Prostate gland (tissue), 2 donors: ENCODE measurements around the gene ADGRL3. TPM values are rescaled to one million over a fixed set of nuclear protein-coding genes. Genes with fewer than 3 reads are reported as not detected.
"Not testable (repeated sequence)": the region's sequence is repeated elsewhere in the genome, so short reads cannot be mapped to it uniquely, and the experiment has no call there.

Experiments used
- DNase-seq: peaks from one replicate; pipeline ENCODE4 v3.0.0-alpha.2; 2019; ENCODE audit warnings: low spot score
- H3K27ac ChIP-seq, 2 donors: fragments of 200-600 bp; sonication (generic); 2 replicates each; pipeline ENCODE4 v1.5.1; 2017 to 2019
- H3K27me3 ChIP-seq: fragments of 200-600 bp; sonication (generic); replicated peaks from 2 replicates; pipeline ENCODE4 v1.5.1; 2019; ENCODE audit not compliant: insufficient read depth
- H3K36me3 ChIP-seq, 2 donors: fragments of 200-600 bp; sonication (generic); 1 replicate in 1 of 2; 2 replicates in 1 of 2; pipeline versions ENCODE4 v1.5.1 to v1.8.1; 2017 to 2019
- H3K4me1 ChIP-seq: fragments of 200-600 bp; sonication (generic); replicated peaks from 2 replicates; pipeline ENCODE4 v1.5.1; 2019
- H3K4me3 ChIP-seq, 2 donors: fragments of 200-600 bp; sonication (generic); 2 replicates each; pipeline ENCODE4 v1.5.1; 2017 to 2019
- H3K9me3 ChIP-seq: fragments of 200-600 bp; sonication (generic); 2 replicates; pipeline ENCODE4 v1.5.1; 2017
- CTCF ChIP-seq, 4 experiments: fragments of 200-600 bp in 2 of 4; fragments of 450-650 bp in 2 of 4; sonication (generic) in 2 of 4; IDR thresholded peaks; 1 replicate in 3 of 4; 2 replicates in 1 of 4; pipeline ENCODE4 v1.5.1; 2016 to 2019; ENCODE audit warnings: antibody characterized with exemption in 4 of 4, mild to moderate bottlenecking in 2 of 4, moderate library complexity in 2 of 4
- POLR2A ChIP-seq: fragments of 450-650 bp; IDR thresholded peaks from one replicate; pipeline ENCODE4 v1.6.1; 2016; ENCODE audit warnings: antibody characterized with exemption, mild to moderate bottlenecking
- POLR2AphosphoS5 ChIP-seq: sonication (generic); formaldehyde crosslinking; IDR thresholded peaks from one replicate; pipeline ENCODE4 v1.6.1; 2017; ENCODE audit warnings: antibody characterized with exemption
- WGBS: methylation state at CpG from one replicate; pipeline ENCODE4 v1.1.5; 2018; 5-methylcytosine and 5-hydroxymethylcytosine counted together
- intact Hi-C: fragments of 100-400 bp; cut with DNase I; formaldehyde crosslinking; loops from one replicate; pipeline ENCODE4 v1.14.2; 2022
- total RNA-seq, 2 donors: library from RNA; depleted of rRNA; stranded (reverse); fragments of >200 nt; gene quantifications; one replicate each; pipeline ENCODE4 v1.1.0, GENCODE V29; 2016

Gene ADGRL3
- total RNA-seq, 2 donors from 2014 or later = 1.7 to 23.5 TPM

- H3K27ac ChIP-seq = no peak overlapping the region
- 79% methylated on average over 3 of the region's 3 CpGs for WGBS
- intact Hi-C loops = no loop called here
Observed at GRCh38 chr4:61376301-61376700, 176.2 kb downstream of the ADGRL3 start.

GRCh38 chr4:61379406-61379805, 179.3 kb downstream of the ADGRL3 start:
- DNase-seq = no peak
- intact Hi-C loops = no loop called here
- no peaks in the 10 kb centered on the region for H3K9me3 ChIP-seq
- no peaks in the 10 kb centered on the region for H3K36me3 ChIP-seq
- H3K27ac ChIP-seq = no peak overlapping the region
- TF ChIP-seq POLR2AphosphoS5 (no peak), CTCF (IDR thresholded peaks at IDR 0.05) (no peak), POLR2A (no peak)
- H3K27me3 ChIP-seq = no peaks in the 10 kb centered on the region
- no peak overlapping the region for H3K4me3 ChIP-seq
- H3K4me1 ChIP-seq = no peaks in the 10 kb centered on the region
- 38% methylated on average over 1 of the region's 1 CpG for WGBS

More at GRCh38 chr4:61376301-61376700, 176.2 kb downstream of the ADGRL3 start:
- Histone ChIP-seq H3K4me1 (no peaks in the 10 kb centered on the region), H3K27me3 (no peaks in the 10 kb centered on the region), H3K9me3 (no peaks in the 10 kb centered on the region), H3K36me3 (no peaks in the 10 kb centered on the region), H3K4me3 (no peak overlapping the region)
- no peak for DNase-seq
- TF ChIP-seq CTCF (IDR thresholded peaks at IDR 0.05) (no peak), POLR2AphosphoS5 (no peak), POLR2A (no peak)

- Histone ChIP-seq H3K9me3 (no peaks in the 10 kb centered on the region), H3K36me3 (no peaks in the 10 kb centered on the region), H3K4me1 (no peaks in the 10 kb centered on the region), H3K27ac (no peak overlapping the region), H3K27me3 (no peaks in the 10 kb centered on the region), H3K4me3 (no peak overlapping the region)
- no peak for DNase-seq
- 79% methylated on average over 2 of the region's 2 CpGs for WGBS
- intact Hi-C loops = no loop called here
- TF ChIP-seq POLR2A (no peak), CTCF (IDR thresholded peaks at IDR 0.05) (no peak), POLR2AphosphoS5 (no peak)
Observed at GRCh38 chr4:61380865-61381264, 180.7 kb downstream of the ADGRL3 start.

GRCh38 chr4:61385256-61385655, 185.1 kb downstream of the ADGRL3 start:
- Histone ChIP-seq H3K9me3 (no peaks in the 10 kb centered on the region), H3K4me1 (no peaks in the 10 kb centered on the region), H3K4me3 (no peak overlapping the region), H3K36me3 (no peaks in the 10 kb centered on the region), H3K27me3 (no peaks in the 10 kb centered on the region), H3K27ac (no peak overlapping the region)
- TF ChIP-seq POLR2AphosphoS5 (no peak), CTCF (IDR thresholded peaks at IDR 0.05) (no peak), POLR2A (no peak)
- no peak for DNase-seq
- intact Hi-C loops = no loop called here
- WGBS = 86% methylated on average over 4 of the region's 4 CpGs

- H3K27ac ChIP-seq, DNase-seq, intact Hi-C loops, H3K4me1 ChIP-seq, H3K27me3 ChIP-seq, H3K4me3 ChIP-seq, H3K9me3 ChIP-seq, H3K36me3 ChIP-seq: not testable (repeated sequence)
- 85% methylated on average over 7 of the region's 7 CpGs for WGBS
Observed at GRCh38 chr4:61387372-61387771, 187.2 kb downstream of the ADGRL3 start.
